ENCODE results near the gene APLN.

Gene APLN

DNA sequence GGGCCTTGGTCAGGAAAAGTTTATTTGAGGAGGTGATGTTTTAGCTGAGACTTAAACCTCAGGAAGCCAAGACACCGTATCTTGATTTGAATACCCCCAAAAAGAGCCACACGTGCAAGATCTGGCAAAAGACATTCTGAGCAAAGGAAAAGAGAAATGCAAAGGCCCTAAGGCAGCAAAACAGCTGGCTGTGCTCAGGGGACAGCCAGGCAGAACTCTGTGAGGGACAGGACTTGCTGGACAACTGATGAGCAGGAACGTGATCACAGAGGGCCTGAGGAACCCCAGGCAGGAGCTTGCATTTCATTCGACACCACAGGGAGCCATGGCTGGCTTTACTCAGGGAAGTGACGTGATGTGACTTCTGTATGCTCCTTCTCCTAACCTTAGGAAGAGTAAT lies 58.7 kb downstream of the APLN start:
- DNase-seq (ENCODE audit: low read depth in 2 of 2): no peak

All from fibroblast of skin of left biceps (primary cell).